D341Med (cell line): ENCODE measurements around the gene ST3GAL6.

Source experiments
- DNase-seq: peaks from one replicate; pipeline ENCODE4 v3.0.0; 2012; ENCODE audit warnings: low spot score

ST3GAL6 gene

GRCh38 chr3:98740324-98740723 lies 22.8 kb upstream of the ST3GAL6 start:
- no peak for DNase-seq

- no peak for DNase-seq
Measured at GRCh38 chr3:98741121-98741716, 21.9 kb upstream of the ST3GAL6 start.

GRCh38 chr3:98743071-98743470 lies 20.1 kb upstream of the ST3GAL6 start:
- no peak for DNase-seq

GRCh38 chr3:98744283-98744682 lies 18.9 kb upstream of the ST3GAL6 start:
- DNase-seq = no peak

GRCh38 chr3:98745718-98746117 lies 17.4 kb upstream of the ST3GAL6 start:
- no peak for DNase-seq

- DNase-seq = no peak
Measured at GRCh38 chr3:98746122-98746521, 17.0 kb upstream of the ST3GAL6 start.

- no peak for DNase-seq
Measured at GRCh38 chr3:98746882-98747281, 16.3 kb upstream of the ST3GAL6 start.

- DNase-seq = no peak
Measured at GRCh38 chr3:98750276-98750919, 12.7 kb upstream of the ST3GAL6 start.

GRCh38 chr3:98754483-98754882 lies 8.7 kb upstream of the ST3GAL6 start:
- DNase-seq = no peak

- DNase-seq = no peak
Measured at GRCh38 chr3:98755601-98756000, 7.5 kb upstream of the ST3GAL6 start.

GRCh38 chr3:98759629-98760028 lies 3.5 kb upstream of the ST3GAL6 start:
- no peak for DNase-seq

GRCh38 chr3:98761643-98762229 lies 1.4 kb upstream of the ST3GAL6 start:
- no peak for DNase-seq

- no peak for DNase-seq
Measured at GRCh38 chr3:98763819-98764418, 779 bp downstream of the ST3GAL6 start.

- no peak for DNase-seq
Measured at GRCh38 chr3:98764472-98764884, 1.3 kb downstream of the ST3GAL6 start.

- no peak for DNase-seq
Measured at GRCh38 chr3:98765721-98766120, 2.6 kb downstream of the ST3GAL6 start.

- DNase-seq = no peak
Measured at GRCh38 chr3:98766924-98767323, 3.8 kb downstream of the ST3GAL6 start.

- no peak for DNase-seq
Measured at GRCh38 chr3:98768961-98769360, 5.8 kb downstream of the ST3GAL6 start.

GRCh38 chr3:98769448-98769847 lies 6.3 kb downstream of the ST3GAL6 start:
- DNase-seq = no peak

GRCh38 chr3:98770261-98771039 lies 7.3 kb downstream of the ST3GAL6 start:
- DNase-seq = no peak

GRCh38 chr3:98772022-98772421 lies 8.9 kb downstream of the ST3GAL6 start:
- DNase-seq = no peak

GRCh38 chr3:98775459-98776139 lies 12.5 kb downstream of the ST3GAL6 start:
- no peak for DNase-seq

GRCh38 chr3:98776140-98776493 lies 13.0 kb downstream of the ST3GAL6 start:
- no peak for DNase-seq
